ENCODE results near the gene SHC2.

The SHC2 gene

DNA sequence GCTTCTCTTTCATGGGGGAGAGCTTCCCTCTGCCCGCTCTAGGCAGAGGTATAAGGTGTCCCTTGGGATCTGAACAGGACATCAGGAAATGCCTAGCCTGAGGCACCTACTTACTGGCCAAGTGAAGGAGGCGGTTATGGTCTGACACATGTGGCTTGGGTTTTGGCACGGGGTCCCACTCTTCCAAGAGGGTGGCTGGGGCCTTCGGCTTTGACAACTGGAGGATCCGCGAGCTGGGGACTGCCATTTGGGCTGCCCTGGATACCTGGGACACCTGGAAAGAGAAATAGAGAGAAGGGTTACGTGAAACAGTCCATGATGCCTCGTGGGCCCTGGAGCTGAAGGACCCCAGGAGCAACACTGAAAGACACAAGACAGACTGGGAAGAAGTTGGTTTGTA, 93.9 kb downstream of the SHC2 start:
- no peak overlapping the region for H3K27ac Mint-ChIP-seq
- no peaks in the 10 kb centered on the region for H3K9me3 Mint-ChIP-seq
- ATAC-seq (no peak), DNase-seq (ENCODE audit: low spot score in 2 of 2) (no peak)
- no peak overlapping the region for H3K4me3 Mint-ChIP-seq
- no peaks in the 10 kb centered on the region for H3K36me3 Mint-ChIP-seq
- H3K4me1 Mint-ChIP-seq: peaks cover 6% of the 10 kb centered on the region
